Mesenchymal stem cell (in vitro differentiated cells and primary cell): ENCODE results near the gene HAO2.
"Not testable (repeated sequence)": the region's sequence is repeated elsewhere in the genome, so short reads cannot be mapped to it uniquely, and the experiment has no call there.

Experiments used
- DNase-seq: peaks from one replicate; pipeline ENCODE4 v3.0.0-alpha.2; 2013
- H2AFZ ChIP-seq: one replicate; pipeline ENCODE4 v1.6.1; 2013; ENCODE audit warnings: low read depth, mild to moderate bottlenecking, control low read depth, inconsistent platforms, low read length, moderate library complexity
- H2AK5ac ChIP-seq: 2 replicates; pipeline ENCODE4 v1.6.1; 2013; ENCODE audit warnings: low read length, moderate library complexity, mild to moderate bottlenecking, inconsistent platforms; ENCODE audit not compliant: severe bottlenecking
- H2BK120ac ChIP-seq: one replicate; pipeline ENCODE4 v1.6.1; 2013; ENCODE audit warnings: low read depth, mild to moderate bottlenecking, inconsistent platforms, low read length, moderate library complexity
- H2BK12ac ChIP-seq, 2 experiments: one replicate each; pipeline ENCODE4 v1.6.1; 2013; ENCODE audit warnings: inconsistent platforms in 2 of 2, low read length in 2 of 2, mild to moderate bottlenecking in 2 of 2, moderate library complexity in 2 of 2, control low read depth in 1 of 2
- H2BK15ac ChIP-seq: one replicate; pipeline ENCODE4 v1.6.1; 2013; ENCODE audit warnings: mild to moderate bottlenecking, low read depth, inconsistent platforms; ENCODE audit not compliant: poor library complexity, severe bottlenecking
- H2BK5ac ChIP-seq: 2 replicates; pipeline ENCODE4 v1.6.1; 2013; ENCODE audit warnings: low read depth, mild to moderate bottlenecking, low read length, control low read depth, inconsistent platforms; ENCODE audit not compliant: poor library complexity, severe bottlenecking
- H3K14ac ChIP-seq, 2 experiments: one replicate each; pipeline ENCODE4 v1.6.1; 2013; ENCODE audit warnings: inconsistent platforms in 2 of 2, low read length in 2 of 2, control low read depth in 1 of 2, mild to moderate bottlenecking in 1 of 2, moderate library complexity in 1 of 2
- H3K18ac ChIP-seq, 2 experiments: one replicate each; pipeline ENCODE4 v1.6.1; 2013; ENCODE audit warnings: inconsistent platforms in 2 of 2, low read length in 2 of 2, control low read depth in 1 of 2, low read depth in 1 of 2, mild to moderate bottlenecking in 1 of 2
- H3K23ac ChIP-seq, 2 experiments: one replicate each; pipeline ENCODE4 v1.6.1; 2013; ENCODE audit warnings: inconsistent platforms in 2 of 2, low read length in 2 of 2, mild to moderate bottlenecking in 2 of 2, moderate library complexity in 2 of 2, control low read depth in 1 of 2
- H3K27ac ChIP-seq: 2 replicates; pipeline ENCODE4 v1.5.1; 2013; ENCODE audit warnings: mild to moderate bottlenecking, moderate library complexity, low read length, control low read depth, inconsistent platforms; ENCODE audit not compliant: poor library complexity, severe bottlenecking
- H3K27me3 ChIP-seq, 2 experiments: 2 replicates each; pipeline versions ENCODE4 v1.6.1 to v1.7.0; 2013; ENCODE audit warnings: low read length in 2 of 2, mild to moderate bottlenecking in 2 of 2, moderate library complexity in 2 of 2, control low read depth in 1 of 2, inconsistent platforms in 1 of 2; ENCODE audit not compliant: control insufficient read depth in 1 of 2, insufficient read depth in 1 of 2
- H3K36me3 ChIP-seq, 2 experiments: 2 replicates each; pipeline versions ENCODE4 v1.6.1 to v1.7.0; 2013; ENCODE audit warnings: low read length in 2 of 2, control low read depth in 1 of 2, inconsistent platforms in 1 of 2, low read depth in 1 of 2, mild to moderate bottlenecking in 1 of 2; ENCODE audit not compliant: insufficient read depth in 2 of 2, control insufficient read depth in 1 of 2
- H3K4ac ChIP-seq, 2 experiments: one replicate each; pipeline ENCODE4 v1.6.1; 2013; ENCODE audit warnings: inconsistent platforms in 2 of 2, low read length in 2 of 2, mild to moderate bottlenecking in 2 of 2, moderate library complexity in 2 of 2, control low read depth in 1 of 2, low read depth in 1 of 2
- H3K4me1 ChIP-seq: 2 replicates; pipeline ENCODE4 v1.6.1; 2013; ENCODE audit warnings: low read depth, low read length, control low read depth; ENCODE audit not compliant: control insufficient read depth, insufficient read depth
- H3K4me2 ChIP-seq: 2 replicates; pipeline ENCODE4 v1.6.1; 2013; ENCODE audit warnings: low read length, mild to moderate bottlenecking, inconsistent platforms; ENCODE audit not compliant: poor library complexity, severe bottlenecking
- H3K4me3 ChIP-seq, 2 experiments: 2 replicates each; pipeline versions ENCODE4 v1.5.1 to v1.7.0; 2013; ENCODE audit warnings: low read length in 2 of 2, mild to moderate bottlenecking in 2 of 2, control low read depth in 1 of 2, low read depth in 1 of 2; ENCODE audit not compliant: insufficient read depth in 1 of 2
- H3K79me1 ChIP-seq: replicated peaks from 2 replicates; pipeline ENCODE4 v1.6.1; 2013; ENCODE audit warnings: mild to moderate bottlenecking, control low read depth, low read length, inconsistent platforms; ENCODE audit not compliant: poor library complexity, severe bottlenecking
- H3K9ac ChIP-seq: 2 replicates; pipeline ENCODE4 v1.7.0; 2013; ENCODE audit warnings: mild to moderate bottlenecking, low read length, moderate library complexity
- H3K9me3 ChIP-seq: 2 replicates; pipeline ENCODE4 v1.7.0; 2013; ENCODE audit warnings: mild to moderate bottlenecking, low read length; ENCODE audit not compliant: control insufficient read depth
- H4K8ac ChIP-seq: one replicate; pipeline ENCODE4 v1.6.1; 2013; ENCODE audit warnings: inconsistent platforms, mild to moderate bottlenecking, low read length, moderate library complexity
- H4K91ac ChIP-seq: one replicate; pipeline ENCODE4 v1.6.1; 2013; ENCODE audit warnings: mild to moderate bottlenecking, low read length, inconsistent platforms
- WGBS: methylation state at CpG from one replicate; pipeline ENCODE4 v1.1.7; 2013; ENCODE audit warnings: mixed read lengths; 5-methylcytosine and 5-hydroxymethylcytosine counted together

HAO2 gene

DNA sequence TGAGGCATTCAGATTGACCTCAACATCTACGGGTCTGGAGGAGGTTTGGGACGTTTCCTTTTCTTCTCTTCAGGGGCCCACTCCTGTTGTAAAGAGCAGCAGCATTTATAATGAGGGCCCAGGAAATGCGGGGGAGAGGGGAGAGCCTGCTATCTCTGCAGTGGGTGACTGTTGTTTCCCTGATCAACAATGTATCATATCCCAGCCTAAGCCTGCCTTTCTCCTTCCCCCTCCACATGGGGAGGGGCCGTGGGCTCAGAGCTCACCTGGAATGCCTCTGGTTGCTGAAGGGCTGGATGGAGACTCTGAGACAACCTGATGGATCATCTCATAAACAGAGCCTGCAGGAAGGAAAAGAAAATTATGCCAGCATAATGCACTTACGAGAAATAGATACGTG is 36.0 kb upstream of the HAO2 start:
- H4K91ac ChIP-seq = no peak overlapping the region
- no peak overlapping the region for H3K4me2 ChIP-seq
- no peaks in the 10 kb centered on the region for H3K79me1 ChIP-seq
- H3K18ac ChIP-seq = no peak overlapping the region
- H2BK5ac ChIP-seq = no peak overlapping the region
- no peak overlapping the region for H3K4me3 ChIP-seq
- H3K14ac ChIP-seq = no peak overlapping the region
- 74% methylated on average over 3 of the region's 6 CpGs for WGBS
- no peak overlapping the region for H4K8ac ChIP-seq
- H3K4ac ChIP-seq = no peak overlapping the region
- H2AK5ac ChIP-seq = no peak overlapping the region
- no peaks in the 10 kb centered on the region for H3K9me3 ChIP-seq
- H2BK15ac ChIP-seq = no peak overlapping the region
- H2BK12ac ChIP-seq = no peak overlapping the region
- H3K23ac ChIP-seq = no peak overlapping the region
- no peaks in the 10 kb centered on the region for H3K36me3 ChIP-seq
- H2BK120ac ChIP-seq = no peak overlapping the region
- H3K27me3 ChIP-seq = peaks cover 0 to 4% of the 10 kb centered on the region in 2 experiments
- no peak for DNase-seq
- no peak overlapping the region for H3K9ac ChIP-seq
- no peak overlapping the region for H2AFZ ChIP-seq
- H3K27ac ChIP-seq = no peak overlapping the region
- H3K4me1 ChIP-seq = peaks cover 1% of the 10 kb centered on the region

DNA sequence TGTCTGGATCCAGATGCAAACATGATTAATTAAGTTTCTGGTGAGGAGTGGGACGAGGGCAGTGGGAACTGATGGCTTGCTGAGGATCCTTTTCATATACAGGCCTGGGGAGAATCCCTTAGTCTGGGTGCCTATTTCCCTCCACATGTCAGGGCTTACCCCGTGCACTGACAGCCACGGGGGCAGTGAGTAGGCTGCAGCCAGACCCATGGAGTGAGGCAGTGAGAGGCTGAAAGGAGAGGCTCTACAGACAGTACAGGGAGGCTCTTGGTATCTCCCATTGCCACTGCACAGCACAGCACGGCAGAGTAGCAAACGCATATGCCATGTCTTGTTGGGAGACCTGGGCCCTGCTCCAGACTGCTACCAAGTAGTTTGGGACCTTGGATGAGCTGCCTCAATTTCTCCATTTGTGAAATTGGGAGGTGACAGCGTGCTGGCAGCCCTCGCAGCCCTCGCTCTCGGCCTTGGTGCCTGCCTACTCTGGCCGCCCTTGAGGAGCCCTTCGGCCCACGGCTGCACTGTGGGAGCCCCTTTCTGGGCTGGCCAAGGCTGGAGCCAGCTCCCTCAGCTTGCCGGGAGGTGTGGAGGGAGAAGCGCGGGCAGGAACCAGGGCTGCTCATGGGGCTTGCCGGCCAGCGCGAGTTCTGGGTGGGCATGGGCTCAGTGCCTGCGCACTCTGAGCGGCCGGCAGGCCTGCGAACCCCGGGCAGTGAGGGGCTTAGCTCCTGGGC is 35.3 kb upstream of the HAO2 start:
- Histone ChIP-seq H2BK15ac (no peak overlapping the region), H3K27ac (no peak overlapping the region), H3K23ac (no peak overlapping the region), H3K14ac (no peak overlapping the region), H3K27me3 (no peaks in the 10 kb centered on the region), H3K4me2 (no peak overlapping the region), H3K9me3 (no peaks in the 10 kb centered on the region), H3K18ac (no peak overlapping the region), H2AFZ (no peak overlapping the region), H2BK12ac (no peak overlapping the region), H3K79me1 (no peaks in the 10 kb centered on the region), H3K9ac (no peak overlapping the region), H3K4ac (no peak overlapping the region), H2BK5ac (no peak overlapping the region), H3K4me3 (no peak overlapping the region), H2AK5ac (no peak overlapping the region), H2BK120ac (no peak overlapping the region), H3K4me1 (no peaks in the 10 kb centered on the region), H4K91ac (no peak overlapping the region), H4K8ac (no peak overlapping the region), H3K36me3 (no peaks in the 10 kb centered on the region)
- no peak for DNase-seq
- WGBS = 94% methylated on average over 23 of the region's 23 CpGs

DNA sequence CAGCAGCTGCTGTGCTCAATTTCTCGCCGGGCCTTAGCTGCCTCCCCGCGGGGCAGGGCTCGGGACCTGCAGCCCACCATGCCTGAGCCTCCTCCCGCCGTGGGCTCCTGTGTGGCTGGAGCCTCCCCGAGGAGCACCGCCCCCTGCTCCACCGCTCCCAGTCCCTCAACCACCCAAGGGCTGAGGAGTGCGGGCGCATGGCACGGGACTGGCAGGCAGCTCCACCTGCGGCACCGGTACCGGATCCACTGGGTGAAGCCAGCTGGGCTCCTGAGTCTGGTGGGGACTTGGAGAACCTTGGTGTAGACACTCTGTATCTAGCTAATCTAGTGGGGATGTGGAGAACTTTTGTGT is 34.7 kb upstream of the HAO2 start:
- not testable (repeated sequence) for H3K4me2 ChIP-seq, H3K9ac ChIP-seq, H3K79me1 ChIP-seq, H3K14ac ChIP-seq, H2AK5ac ChIP-seq, H3K18ac ChIP-seq, H2AFZ ChIP-seq, H3K27ac ChIP-seq, H3K4ac ChIP-seq, H3K9me3 ChIP-seq, H2BK5ac ChIP-seq, H2BK120ac ChIP-seq, H3K27me3 ChIP-seq, DNase-seq, H4K91ac ChIP-seq, H3K4me3 ChIP-seq, H4K8ac ChIP-seq, H3K36me3 ChIP-seq, H3K23ac ChIP-seq, H2BK15ac ChIP-seq, H2BK12ac ChIP-seq, H3K4me1 ChIP-seq
- WGBS = 94% methylated on average over 13 of the region's 16 CpGs

DNA sequence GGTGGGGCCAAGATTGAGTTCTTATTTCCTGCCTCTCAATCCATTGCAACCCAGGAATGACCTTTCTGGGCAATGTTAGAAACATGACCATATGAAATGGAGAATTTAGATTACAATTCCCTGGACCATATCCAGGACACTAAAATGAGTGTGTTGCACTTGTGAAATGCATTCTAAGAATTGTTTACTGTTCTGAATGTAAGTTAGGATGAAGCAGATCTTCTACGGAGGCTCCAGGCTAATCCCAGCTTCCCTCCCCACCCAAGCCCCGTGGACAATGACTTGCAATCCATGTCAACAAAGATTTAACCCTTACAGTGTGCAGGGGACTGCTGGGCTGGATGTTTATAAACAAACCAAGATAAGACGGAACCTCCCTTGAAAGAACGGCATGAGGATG is 31.7 kb upstream of the HAO2 start:
- Histone ChIP-seq H3K36me3 (no peaks in the 10 kb centered on the region), H3K4me1 (no peaks in the 10 kb centered on the region), H4K8ac (no peak overlapping the region), H3K18ac (no peak overlapping the region), H3K4ac (no peak overlapping the region), H3K23ac (no peak overlapping the region), H3K27me3 (peaks cover 0 to 7% of the 10 kb centered on the region in 2 experiments), H2AK5ac (no peak overlapping the region), H3K9ac (no peak overlapping the region), H2BK5ac (no peak overlapping the region), H3K14ac (no peak overlapping the region), H3K4me2 (no peak overlapping the region), H3K79me1 (no peaks in the 10 kb centered on the region), H2BK15ac (no peak overlapping the region), H3K27ac (no peak overlapping the region), H3K9me3 (no peaks in the 10 kb centered on the region), H4K91ac (no peak overlapping the region), H2BK12ac (no peak overlapping the region), H3K4me3 (no peak overlapping the region), H2AFZ (no peak overlapping the region), H2BK120ac (no peak overlapping the region)
- 24% methylated on average over 2 of the region's 4 CpGs for WGBS
- peak; percentile 59 for DNase-seq
